GM12875 (cell line): ENCODE results near the gene PROC.
"Not testable (repeated sequence)": the region's sequence is repeated elsewhere in the genome, so short reads cannot be mapped to it uniquely, and the experiment has no call there.

Source experiments
- H3K4me3 ChIP-seq: one replicate; pipeline ENCODE4 v1.5.1; 2011; ENCODE audit warnings: low read depth, low read length, control low read depth
- TF ChIP-seq, protein P1 (sequence below): IDR thresholded peaks from 2 replicates; pipeline ENCODE4 v1.5.1; 2011; ENCODE audit warnings: low read depth, mild to moderate bottlenecking, control low read depth, inconsistent platforms, low read length, moderate library complexity, borderline replicate concordance; ENCODE audit not compliant: insufficient read depth

The PROC gene

DNA sequence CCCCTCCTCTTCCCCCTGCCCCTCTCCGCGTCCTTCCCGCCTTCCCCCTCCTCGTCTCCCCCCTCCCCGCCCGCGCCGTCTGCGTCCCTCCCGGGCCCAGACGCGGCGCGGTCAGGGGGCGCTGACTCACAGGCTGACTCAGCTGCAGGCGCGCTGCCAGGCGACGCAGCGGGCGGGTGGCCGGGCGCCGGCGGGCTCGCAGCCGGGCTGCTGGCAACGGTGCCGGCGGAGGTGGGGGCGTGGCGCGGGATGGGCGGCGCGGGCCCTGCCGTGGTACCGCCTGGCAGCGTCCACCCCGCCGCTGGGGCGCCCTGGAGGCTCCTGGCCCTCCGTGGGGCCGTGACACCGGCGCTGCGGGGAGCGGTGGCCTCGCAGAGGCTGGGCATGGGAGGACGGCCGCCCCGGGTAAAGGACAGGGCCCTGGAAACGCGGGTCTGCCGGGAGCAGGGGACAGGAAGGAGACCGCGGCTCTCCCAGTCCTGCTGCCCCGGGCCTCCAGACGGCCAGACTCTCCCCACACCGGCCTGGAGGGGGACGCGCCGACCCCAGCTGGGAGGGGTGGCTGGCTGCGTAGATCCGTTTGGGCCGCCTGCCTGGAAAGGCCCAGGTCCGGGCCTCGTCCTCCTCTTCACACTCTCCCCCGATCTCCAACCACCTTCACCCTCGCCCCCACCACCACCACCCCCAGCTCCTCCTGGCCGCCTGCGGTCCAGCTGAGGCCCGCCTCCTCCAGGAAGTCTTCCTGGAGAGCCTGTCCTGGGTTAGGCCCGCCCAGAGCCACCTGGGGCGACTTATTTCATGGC lies 10.0 kb upstream of the PROC start:
- TF ChIP-seq, protein P1, sequence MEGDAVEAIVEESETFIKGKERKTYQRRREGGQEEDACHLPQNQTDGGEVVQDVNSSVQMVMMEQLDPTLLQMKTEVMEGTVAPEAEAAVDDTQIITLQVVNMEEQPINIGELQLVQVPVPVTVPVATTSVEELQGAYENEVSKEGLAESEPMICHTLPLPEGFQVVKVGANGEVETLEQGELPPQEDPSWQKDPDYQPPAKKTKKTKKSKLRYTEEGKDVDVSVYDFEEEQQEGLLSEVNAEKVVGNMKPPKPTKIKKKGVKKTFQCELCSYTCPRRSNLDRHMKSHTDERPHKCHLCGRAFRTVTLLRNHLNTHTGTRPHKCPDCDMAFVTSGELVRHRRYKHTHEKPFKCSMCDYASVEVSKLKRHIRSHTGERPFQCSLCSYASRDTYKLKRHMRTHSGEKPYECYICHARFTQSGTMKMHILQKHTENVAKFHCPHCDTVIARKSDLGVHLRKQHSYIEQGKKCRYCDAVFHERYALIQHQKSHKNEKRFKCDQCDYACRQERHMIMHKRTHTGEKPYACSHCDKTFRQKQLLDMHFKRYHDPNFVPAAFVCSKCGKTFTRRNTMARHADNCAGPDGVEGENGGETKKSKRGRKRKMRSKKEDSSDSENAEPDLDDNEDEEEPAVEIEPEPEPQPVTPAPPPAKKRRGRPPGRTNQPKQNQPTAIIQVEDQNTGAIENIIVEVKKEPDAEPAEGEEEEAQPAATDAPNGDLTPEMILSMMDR, result no peak
- H3K4me3 ChIP-seq, result peak overlapping the region; percentile 40

DNA sequence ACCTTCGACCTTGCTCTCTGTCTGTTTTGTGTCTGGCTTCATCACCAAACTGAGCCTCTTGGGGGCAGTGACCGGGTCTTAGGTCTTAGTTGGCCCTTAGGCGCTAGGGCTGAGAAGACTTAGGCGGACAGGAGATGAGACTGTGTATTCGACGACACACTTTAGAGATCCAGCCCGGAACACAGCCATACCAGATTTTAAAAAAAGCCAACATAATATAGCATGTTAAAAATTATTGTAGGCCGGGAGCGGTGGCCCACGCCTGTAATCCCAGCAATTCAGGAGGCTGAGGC lies 9.5 kb upstream of the PROC start:
- no peak overlapping the region for H3K4me3 ChIP-seq
- TF ChIP-seq, protein P1, result no peak

DNA sequence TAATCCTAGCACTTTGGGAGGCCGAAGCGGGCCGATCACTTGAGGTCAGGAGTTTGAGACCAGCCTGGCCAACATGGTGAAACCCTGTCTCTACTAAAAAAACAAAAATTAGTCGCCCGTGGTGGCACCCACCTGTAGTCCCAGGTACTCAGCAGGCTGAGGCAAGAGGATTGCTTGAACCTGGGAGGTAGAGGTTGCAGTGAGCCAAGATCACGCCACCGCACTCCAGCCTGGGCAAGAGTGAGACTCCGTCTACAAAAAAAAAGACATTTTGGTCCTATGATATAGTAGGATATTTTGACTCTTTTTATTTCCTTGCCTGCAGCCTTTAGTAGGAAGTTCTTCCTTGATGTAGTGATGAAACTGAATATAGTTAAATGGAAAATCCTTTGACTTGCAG lies 8.5 kb upstream of the PROC start:
- not testable (repeated sequence) for H3K4me3 ChIP-seq

DNA sequence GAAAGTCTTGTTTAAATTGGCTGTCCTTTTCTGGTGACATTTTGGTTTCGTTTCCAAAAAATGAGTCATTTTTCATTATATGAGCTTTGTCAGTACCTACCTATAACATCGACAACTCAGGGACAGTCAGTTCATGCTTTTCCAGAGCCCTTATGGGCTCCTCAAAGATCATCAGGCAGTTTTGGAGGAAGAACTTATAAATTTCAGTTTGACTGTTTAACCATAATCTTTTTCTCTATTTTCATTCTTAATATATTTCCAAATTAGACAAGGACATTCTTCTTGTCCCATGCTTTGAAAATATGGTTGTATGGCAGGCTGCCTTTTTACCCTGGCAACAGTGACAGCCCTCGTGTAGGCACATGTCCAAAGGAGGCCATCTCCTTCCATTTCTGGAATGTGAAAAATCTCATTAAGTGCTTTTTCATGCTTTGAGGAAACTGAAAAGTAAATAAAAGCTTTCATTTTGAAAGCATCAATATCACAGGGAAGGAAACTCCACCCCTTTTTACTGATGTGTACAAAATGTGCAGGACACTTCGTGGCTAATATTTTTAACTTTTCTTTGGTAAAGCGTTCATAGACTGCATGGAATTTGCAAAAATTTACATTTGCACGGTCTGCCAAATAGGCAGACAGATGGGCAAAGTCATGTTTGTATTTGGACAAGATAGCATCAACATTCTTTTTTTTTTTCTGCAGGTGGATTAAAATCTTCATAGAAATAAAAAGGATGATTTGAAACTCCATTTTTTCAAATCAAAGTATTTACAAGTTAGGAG lies 7.2 kb upstream of the PROC start:
- TF ChIP-seq, protein P1, result no peak
- no peak overlapping the region for H3K4me3 ChIP-seq

DNA sequence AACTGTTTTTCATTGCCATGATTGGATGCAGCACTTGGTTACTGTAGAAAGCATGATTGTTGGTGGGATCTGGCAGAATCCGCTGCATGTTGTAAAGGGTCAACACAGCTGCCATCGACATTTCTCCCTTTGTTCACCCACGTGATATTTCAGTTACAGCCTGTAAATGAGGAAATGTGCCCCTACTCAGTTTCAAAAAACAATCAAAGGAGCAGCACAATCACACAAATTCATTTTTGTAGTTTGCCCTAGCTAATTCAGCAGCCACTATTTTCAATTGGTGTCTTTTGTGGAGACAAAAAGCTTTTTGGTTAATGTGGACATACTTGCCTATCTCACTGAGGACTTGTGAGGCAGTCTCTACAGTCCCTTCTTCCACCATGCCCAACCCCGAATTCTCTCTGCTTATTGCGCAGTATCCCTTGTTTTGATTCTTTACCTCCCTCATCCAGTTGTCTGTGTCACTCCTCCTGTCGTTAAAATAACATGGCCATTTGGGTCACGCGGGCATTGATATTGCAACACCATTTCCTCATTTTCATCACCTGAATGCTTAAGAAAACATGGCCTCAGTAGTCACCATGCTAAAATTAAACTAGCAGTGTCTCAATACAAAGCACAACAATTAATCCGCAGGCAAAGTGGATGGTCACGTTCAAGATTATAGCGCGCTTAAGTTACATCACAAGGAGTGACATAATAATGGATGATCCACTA lies 6.4 kb upstream of the PROC start:
- H3K4me3 ChIP-seq, result no peak overlapping the region
- TF ChIP-seq, protein P1, result no peak

DNA sequence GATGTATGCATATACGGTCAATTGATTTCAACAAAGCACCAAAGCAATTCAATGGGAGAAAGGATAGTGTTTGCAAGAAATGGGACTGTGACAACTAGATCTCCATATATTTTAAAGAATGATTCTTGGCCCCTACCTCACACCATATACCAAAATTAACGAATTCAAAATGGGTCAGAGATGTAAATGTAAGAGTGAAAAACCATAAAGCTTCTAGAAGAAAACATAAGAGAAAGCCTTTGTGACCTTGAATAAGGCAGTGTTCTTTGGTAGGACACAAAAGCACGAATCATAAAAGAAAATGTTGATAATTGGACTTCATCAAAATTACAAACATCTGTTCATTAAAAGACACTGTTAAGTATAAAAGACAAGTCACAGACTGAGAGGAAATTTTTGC lies 5.0 kb upstream of the PROC start:
- no peak overlapping the region for H3K4me3 ChIP-seq

More for the DNA sequence above, 5.0 kb upstream of the PROC start:
- TF ChIP-seq, protein P1, result no peak
